Pancreas (tissue), 10 donors: ENCODE measurements around the gene KCNN2. TPM values are rescaled to one million over a fixed set of nuclear protein-coding genes. Genes with fewer than 3 reads are reported as not detected.
A peak's percentile ranks its signal among the peaks of the same experiment; 100 is the strongest.
"Not testable (repeated sequence)": the region's sequence is repeated elsewhere in the genome, so short reads cannot be mapped to it uniquely, and the experiment has no call there.

Source experiments
- ATAC-seq, 4 donors: fragments of 200-7000 bp; cut with Tn5 transposase; one replicate each; pipeline versions ENCODE4 v1.8.0 to v1.9.1; 2020; ENCODE audit warnings: mild to moderate bottlenecking in 4 of 4, moderate library complexity in 4 of 4
- DNase-seq, 6 donors: peaks; one replicate each; pipeline ENCODE4 v3.0.0-alpha.2; 2020
- FAIRE-seq: peaks from 2 replicates; lab custom pipeline; 2012; peaks lifted over from hg19 to GRCh38; lab: Jason Lieb, UNC
- H3K27ac ChIP-seq, 4 donors: fragments of 200-600 bp; sonication (generic); 1 replicate in 3 of 4; 2 replicates in 1 of 4; pipeline versions ENCODE4 v1.5.0 to v1.8.0; 2020
- H3K27me3 ChIP-seq, 4 donors: fragments of 200-600 bp; one replicate each; pipeline ENCODE4 v1.8.0; 2021
- H3K36me3 ChIP-seq, 3 donors: fragments of 200-600 bp; sonication (generic) in 1 of 3; one replicate each; pipeline versions ENCODE4 v1.5.0 to v1.8.0; 2020 to 2021
- H3K4me1 ChIP-seq, 3 donors: fragments of 200-600 bp; one replicate each; pipeline ENCODE4 v1.8.0; 2021
- H3K4me3 ChIP-seq, 4 donors: fragments of 200-600 bp; sonication (generic) in 2 of 4; one replicate each; pipeline versions ENCODE4 v1.5.0 to v1.8.0; 2020 to 2021
- H3K9me3 ChIP-seq, 4 donors: fragments of 200-600 bp; one replicate each; pipeline ENCODE4 v1.8.0; 2021
- CTCF ChIP-seq, 4 donors: fragments of 200-600 bp; sonication (generic) in 3 of 4; IDR thresholded peaks; one replicate each; pipeline versions ENCODE4 v1.5.0 to v1.8.0; 2021; ENCODE audit warnings: antibody characterized with exemption in 4 of 4
- WGBS, 2 donors: extraction: QIAGEN DNeasy Blood & Tissue Kit; methylation state at CpG; one replicate each; pipeline ENCODE4 v1.1.7; 2013; 5-methylcytosine and 5-hydroxymethylcytosine counted together
- intact Hi-C, 3 donors: fragments of 100-400 bp; cut with DNase I; formaldehyde crosslinking; loops; one replicate each; pipeline versions ENCODE4 v1.11.1 to v1.14.2; 2022
- polyA plus RNA-seq, 2 donors: library from polyadenylated mRNA; stranded (reverse); fragments of 200-250 nt; gene quantifications; one replicate each; pipeline ENCODE4 v1.2.3, GENCODE V29; 2013
- total RNA-seq, 6 donors: library from RNA; stranded (reverse); fragmentation: NEBNext Ultra II Directional in 4 of 6; extraction: Animal tissue kit (Norgen Biotek cat#: 25700) in 4 of 6; gene quantifications; one replicate each; pipeline versions ENCODE4 v1.2.1 to v1.2.4, GENCODE V29; 2021 to 2023
- donor health status: healthy with polysubstance abuse.
- donor health status: DM: no; HTN: no; CAD: no; lungs with moderate emphysema.
- donor health status: DM: no; HTN: no; CAD: no.
- donor health status: control.
- donor health status: control.
- donor health status: Bipolar disorder and iron deficiency.
- donor health status: DM: yes; HTN: yes; CAD: no.
- donor health status: DM: no; HTN: no; CAD: no.
- donor health status: DM: no; HTN: no; CAD: no.
- donor health status: DM: yes; HTN: yes; CAD: no.

KCNN2 gene
- total and polyA plus RNA-seq, 8 donors, result 1.1 to 3.4 (median 2.6) TPM

- intact Hi-C loops, result no loop called here
These were observed 58.1 kb downstream of the KCNN2 start for GRCh38 chr5:114419959-114420358.

DNA sequence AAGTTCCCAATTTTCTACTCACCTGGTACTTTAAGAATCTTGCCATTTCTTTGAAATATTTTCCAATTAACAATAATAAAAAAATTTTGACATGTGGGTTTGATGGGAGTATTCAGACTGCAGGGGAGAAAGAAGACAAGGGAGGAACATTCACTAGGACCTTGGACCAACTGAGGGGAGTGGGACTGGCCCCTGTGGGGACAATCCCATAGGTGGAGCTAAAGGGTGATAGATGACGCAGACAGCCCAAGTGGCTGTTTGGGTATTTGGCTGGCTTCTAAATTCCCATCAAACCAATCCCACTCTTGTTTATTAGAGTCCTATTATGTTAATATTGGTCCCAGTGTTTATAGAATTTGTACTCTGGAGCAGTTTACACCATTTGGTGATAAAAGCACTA lies 65.3 kb downstream of the KCNN2 start:
- TF ChIP-seq CTCF (IDR thresholded peaks at IDR 0.05), result no peak
- no peaks in the 10 kb centered on the region for H3K36me3 ChIP-seq
- no peak for DNase-seq
- H3K27ac ChIP-seq, result no peak overlapping the region
- intact Hi-C loops, result no loop called here
- H3K9me3 ChIP-seq, result no peaks in the 10 kb centered on the region
- WGBS, 2 donors, result 94 to 95% methylated on average over 1 of the region's 1 CpG
- no peak for ATAC-seq
- H3K4me1 ChIP-seq, result no peaks in the 10 kb centered on the region
- FAIRE-seq, result no peak
- no peak overlapping the region for H3K4me3 ChIP-seq
- H3K27me3 ChIP-seq, result no peaks in the 10 kb centered on the region

More at GRCh38 chr5:114419959-114420358, 58.1 kb downstream of the KCNN2 start:
- H3K27me3 ChIP-seq, result no peaks in the 10 kb centered on the region
- DNase-seq, result no peak
- no peak overlapping the region for H3K4me3 ChIP-seq
- ATAC-seq, result peak in 1 of 4 donors; percentile 48
- TF ChIP-seq CTCF (IDR thresholded peaks at IDR 0.05), result no peak
- no peaks in the 10 kb centered on the region for H3K9me3 ChIP-seq
- no peak for FAIRE-seq
- H3K36me3 ChIP-seq, result no peaks in the 10 kb centered on the region
- no peak overlapping the region for H3K27ac ChIP-seq
- no peaks in the 10 kb centered on the region for H3K4me1 ChIP-seq

GRCh38 chr5:114430532-114430931 lies 68.7 kb downstream of the KCNN2 start:
- intact Hi-C loops, result no loop called here
- H3K4me3 ChIP-seq, result no peak overlapping the region
- TF ChIP-seq CTCF (IDR thresholded peaks at IDR 0.05), result no peak
- H3K27ac ChIP-seq, result no peak overlapping the region
- no peaks in the 10 kb centered on the region for H3K36me3 ChIP-seq
- H3K27me3 ChIP-seq, result no peaks in the 10 kb centered on the region
- H3K4me1 ChIP-seq, result no peaks in the 10 kb centered on the region
- no peak for ATAC-seq
- DNase-seq, result no peak
- FAIRE-seq, result no peak
- H3K9me3 ChIP-seq, result no peaks in the 10 kb centered on the region

GRCh38 chr5:114432684-114433083 lies 70.8 kb downstream of the KCNN2 start:
- intact Hi-C loops, H3K27ac ChIP-seq, ATAC-seq, H3K36me3 ChIP-seq, H3K9me3 ChIP-seq, FAIRE-seq, H3K4me3 ChIP-seq, H3K4me1 ChIP-seq, H3K27me3 ChIP-seq: not testable (repeated sequence)
- peak in 1 of 6 donors; percentile 51 for DNase-seq
- 98% methylated on average over 23 to 30 of the region's 30 CpGs for WGBS, 2 donors

GRCh38 chr5:114434396-114435219 lies 72.7 kb downstream of the KCNN2 start:
- Histone ChIP-seq H3K9me3 (no peaks in the 10 kb centered on the region), H3K36me3 (no peaks in the 10 kb centered on the region), H3K4me3 (no peak overlapping the region), H3K27me3 (no peaks in the 10 kb centered on the region), H3K27ac (no peak overlapping the region), H3K4me1 (no peaks in the 10 kb centered on the region)
- no peak for FAIRE-seq
- intact Hi-C loops, result no loop called here
- no peak for ATAC-seq
- 55 to 69% methylated on average over 5 of the region's 5 CpGs for WGBS, 2 donors
- TF ChIP-seq CTCF (IDR thresholded peaks at IDR 0.05), result no peak
- DNase-seq, result no peak
